SK-N-SH (cell line): ENCODE data around the gene GABRG3. TPM values are rescaled to one million over a fixed set of nuclear protein-coding genes. Genes with fewer than 3 reads are reported as not detected.

Experiments
- CTCF ChIA-PET: fragments of 300-600, 350-600 bp; formaldehyde crosslinking; extraction: SDS; loops from one replicate; lab custom pipeline; 2021; lab: Yijun Ruan, JAX
- POLR2A ChIA-PET: fragments of 350-600 bp; sonication (Branson Sonifier 250); formaldehyde crosslinking; extraction: SDS; loops from one replicate; lab custom pipeline; 2020; ENCODE audit warnings: antibody characterized with exemption, inconsistent platforms; lab: Yijun Ruan, JAX
- DNase-seq: peaks from one replicate; pipeline ENCODE4 v3.0.0; 2012
- H2AFZ ChIP-seq: fragments of 200-600 bp; sonication (generic); 2 replicates; pipeline ENCODE4 v1.8.1; 2016; ENCODE audit warnings: antibody characterized with exemption, mild to moderate bottlenecking, low read depth
- H3F3A ChIP-seq: fragments of 200-600 bp; sonication (generic); replicated peaks from 2 replicates; pipeline ENCODE3; 2016; ENCODE audit warnings: antibody characterized with exemption, mild to moderate bottlenecking; ENCODE audit not compliant: insufficient read depth
- H3K27ac ChIP-seq, 2 experiments: fragments of 200-500 bp in 1 of 2; fragments of 200-600 bp in 1 of 2; sonication (Bioruptor generic) in 1 of 2; sonication (generic), shearing (Covaris generic) in 1 of 2; 2 replicates each; pipeline versions ENCODE4 v1.5.1 to v1.6.1; 2014 to 2016; ENCODE audit warnings: low read depth in 2 of 2, inconsistent platforms in 1 of 2, low read length in 1 of 2, mild to moderate bottlenecking in 1 of 2, mixed read lengths in 1 of 2
- H3K27me3 ChIP-seq: fragments of 200-600 bp; sonication (generic), shearing (Covaris generic); 2 replicates; pipeline ENCODE4 v1.6.1; 2016; ENCODE audit warnings: mixed run types; ENCODE audit not compliant: insufficient read depth
- H3K36me3 ChIP-seq, 2 experiments: fragments of 200-500 bp in 1 of 2; fragments of 200-600 bp in 1 of 2; sonication (Bioruptor generic) in 1 of 2; sonication (generic) in 1 of 2; replicated peaks in 1 of 2; 2 replicates each; pipeline versions ENCODE3 to v1.5.1; 2014 to 2016; ENCODE audit warnings: low read length in 1 of 2, mild to moderate bottlenecking in 1 of 2; ENCODE audit not compliant: insufficient read depth in 2 of 2, control insufficient read depth in 1 of 2
- H3K4me1 ChIP-seq, 2 experiments: fragments of 200-500 bp in 1 of 2; fragments of 200-600 bp in 1 of 2; sonication (Bioruptor generic) in 1 of 2; sonication (generic), shearing (Covaris generic) in 1 of 2; 2 replicates each; pipeline versions ENCODE4 v1.5.1 to v1.6.1; 2014 to 2016; ENCODE audit warnings: low read depth in 1 of 2, low read length in 1 of 2, mixed run types in 1 of 2; ENCODE audit not compliant: insufficient read depth in 2 of 2, control insufficient read depth in 1 of 2
- H3K4me2 ChIP-seq: fragments of 200-600 bp; sonication (generic), shearing (Covaris generic); 2 replicates; pipeline ENCODE4 v1.6.1; 2017; ENCODE audit warnings: mixed run types
- H3K4me3 ChIP-seq, 2 experiments: fragments of 200-500 bp in 1 of 2; fragments of 200-600 bp in 1 of 2; sonication (Bioruptor generic) in 1 of 2; sonication (generic), shearing (Covaris generic) in 1 of 2; 2 replicates each; pipeline versions ENCODE4 v1.5.1 to v1.8.1; 2014 to 2016; ENCODE audit warnings: low read depth in 2 of 2, inconsistent platforms in 1 of 2, low read length in 1 of 2, mild to moderate bottlenecking in 1 of 2, mixed read lengths in 1 of 2, moderate library complexity in 1 of 2
- H3K79me2 ChIP-seq: fragments of 200-600 bp; sonication (generic); 2 replicates; pipeline ENCODE4 v1.8.1; 2017; ENCODE audit warnings: mild to moderate bottlenecking; ENCODE audit not compliant: insufficient read depth
- H3K9ac ChIP-seq: fragments of 200-600 bp; sonication (generic); 2 replicates; pipeline ENCODE4 v1.6.1; 2017; ENCODE audit warnings: mixed run types
- H3K9me2 ChIP-seq: fragments of 200-600 bp; sonication (generic); 2 replicates; pipeline ENCODE4 v1.6.1; 2017; ENCODE audit warnings: mixed run types
- H3K9me3 ChIP-seq: fragments of 200-600 bp; sonication (generic); 2 replicates; pipeline ENCODE4 v1.6.1; 2017; ENCODE audit warnings: mixed run types, mild to moderate bottlenecking, moderate library complexity
- H4K20me1 ChIP-seq: fragments of 200-600 bp; sonication (generic); 2 replicates; pipeline ENCODE4 v1.6.1; 2017; ENCODE audit warnings: mild to moderate bottlenecking, mixed run types; ENCODE audit not compliant: insufficient read depth
- EP300 ChIP-seq, 2 experiments: IDR thresholded peaks; 2 replicates each; pipeline versions ENCODE4 v1.4.0 to v1.6.1; 2012; ENCODE audit warnings: borderline replicate concordance in 1 of 2, low read depth in 1 of 2, low read length in 1 of 2
- GATA2 ChIP-seq: sonication (generic); formaldehyde crosslinking; IDR thresholded peaks from 2 replicates; pipeline ENCODE4 v1.5.0; 2020; ENCODE audit warnings: mild to moderate bottlenecking, missing genetic modification reagents
- MEF2A ChIP-seq: IDR thresholded peaks from 2 replicates; pipeline ENCODE4 v1.4.0; 2012; ENCODE audit warnings: low read depth, borderline replicate concordance
- MXI1 ChIP-seq: IDR thresholded peaks from 2 replicates; pipeline ENCODE4 v1.6.1; 2012; ENCODE audit warnings: mild to moderate bottlenecking, low read depth, low read length, improper control_type of control experiment
- NFIC ChIP-seq: IDR thresholded peaks from 2 replicates; pipeline ENCODE4 v1.4.0; 2012; ENCODE audit warnings: borderline replicate concordance
- NRF1 ChIP-seq: IDR thresholded peaks from 2 replicates; pipeline ENCODE4 v1.6.1; 2012; ENCODE audit warnings: low read depth, mild to moderate bottlenecking, low read length
- POLR2AphosphoS5 ChIP-seq: IDR thresholded peaks from 2 replicates; pipeline ENCODE4 v1.6.1; 2012; ENCODE audit warnings: low read depth, low read length
- SIN3A ChIP-seq: IDR thresholded peaks from 2 replicates; pipeline ENCODE4 v1.6.1; 2012; ENCODE audit warnings: low read depth, mild to moderate bottlenecking, low read length, moderate library complexity, borderline replicate concordance
- TEAD4 ChIP-seq: IDR thresholded peaks from 2 replicates; pipeline ENCODE4 v1.4.0; 2012; ENCODE audit warnings: mild to moderate bottlenecking, borderline replicate concordance; ENCODE audit not compliant: insufficient read depth
- WGBS: methylation state at CpG from one replicate; pipeline ENCODE4 v1.1.6; 2017; ENCODE audit warnings: low lambda C conversion rate; 5-methylcytosine and 5-hydroxymethylcytosine counted together
- polyA plus RNA-seq, 3 experiments: library from polyadenylated mRNA; depleted of rRNA; stranded (reverse); fragments of >200 nt; gene quantifications; 2 replicates each; pipeline ENCODE4 v1.2.3, GENCODE V29; 2012
- TF ChIP-seq, protein P1 (sequence below): fragments of 150-350 bp; IDR thresholded peaks from 2 replicates; pipeline ENCODE4 v1.6.1; 2016; ENCODE audit warnings: mild to moderate bottlenecking, low read depth, low read length
- TF ChIP-seq, protein P2 (sequence below): fragments of 200-600 bp; sonication (generic); IDR thresholded peaks from 2 replicates; pipeline ENCODE4 v1.6.1; 2017; ENCODE audit warnings: antibody characterized with exemption, mild to moderate bottlenecking, moderate library complexity

Gene GABRG3
- polyA plus RNA-seq, 1 of the 3 experiments (the other 2 are of a cell fraction): not detected

DNA sequence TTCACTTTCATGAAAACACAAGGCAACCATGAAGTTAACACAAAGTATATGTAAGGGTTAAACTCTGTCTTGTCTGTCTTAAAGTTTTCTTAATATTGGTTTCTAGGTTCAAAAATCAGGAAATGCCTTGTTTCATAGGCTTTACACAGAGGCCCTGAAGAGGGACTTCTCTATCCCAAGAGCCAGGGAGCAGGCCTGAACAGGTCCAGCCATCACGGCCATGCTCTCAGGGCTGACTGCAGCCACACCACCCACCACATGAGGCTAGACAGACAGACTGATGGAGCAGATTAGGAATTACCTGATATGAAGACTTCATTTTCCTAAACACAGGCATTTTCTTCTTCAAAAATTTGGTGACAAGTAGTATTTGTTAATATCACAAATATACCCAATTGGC, 502.9 kb downstream of the GABRG3 start (continued):
- TF ChIP-seq, protein P1, sequence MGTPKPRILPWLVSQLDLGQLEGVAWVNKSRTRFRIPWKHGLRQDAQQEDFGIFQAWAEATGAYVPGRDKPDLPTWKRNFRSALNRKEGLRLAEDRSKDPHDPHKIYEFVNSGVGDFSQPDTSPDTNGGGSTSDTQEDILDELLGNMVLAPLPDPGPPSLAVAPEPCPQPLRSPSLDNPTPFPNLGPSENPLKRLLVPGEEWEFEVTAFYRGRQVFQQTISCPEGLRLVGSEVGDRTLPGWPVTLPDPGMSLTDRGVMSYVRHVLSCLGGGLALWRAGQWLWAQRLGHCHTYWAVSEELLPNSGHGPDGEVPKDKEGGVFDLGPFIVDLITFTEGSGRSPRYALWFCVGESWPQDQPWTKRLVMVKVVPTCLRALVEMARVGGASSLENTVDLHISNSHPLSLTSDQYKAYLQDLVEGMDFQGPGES: no peak

DNA sequence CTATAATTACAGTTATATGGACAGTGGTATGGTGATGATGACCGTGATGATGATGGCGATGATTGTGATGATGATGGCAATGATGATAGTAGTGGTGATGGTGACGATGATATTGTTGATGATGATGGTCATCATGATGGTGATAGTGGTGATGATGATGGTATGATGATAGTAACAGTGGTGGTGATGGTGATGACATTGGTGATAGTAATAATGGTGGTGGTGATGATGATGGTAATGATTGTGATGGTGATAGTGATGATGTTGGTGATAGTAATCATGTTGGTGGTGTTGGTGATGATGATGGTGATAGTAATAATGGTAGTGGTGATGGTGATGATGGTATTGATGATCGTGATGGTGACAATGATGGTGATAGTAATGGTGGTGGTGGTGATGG, 504.4 kb downstream of the GABRG3 start:
- 41% methylated on average over 4 of the region's 4 CpGs for WGBS
- H3K4me2 ChIP-seq: no peak overlapping the region
- POLR2A ChIA-PET: no interaction called here
- H3K4me3 ChIP-seq: no peak overlapping the region
- no peaks in the 10 kb centered on the region for H3K36me3 ChIP-seq
- H3K27ac ChIP-seq: no peak overlapping the region
- H3K9me3 ChIP-seq: no peaks in the 10 kb centered on the region; the same call in 1 of the 2 replicates
- H2AFZ ChIP-seq: no peak overlapping the region
- DNase-seq: no peak
- no peaks in the 10 kb centered on the region for H3K27me3 ChIP-seq
- no peaks in the 10 kb centered on the region for H3K4me1 ChIP-seq
- TF ChIP-seq MXI1: no peak
- no peak for TF ChIP-seq GATA2
- TF ChIP-seq EP300 (IDR thresholded peaks at IDR 0.05; ENCODE audit: borderline replicate concordance in 1 of 2, low read depth in 1 of 2, low read length in 1 of 2): no peak
- TF ChIP-seq POLR2AphosphoS5: no peak
- TF ChIP-seq, protein P1: no peak
- TF ChIP-seq NRF1: no peak
- TF ChIP-seq MEF2A: no peak
- TF ChIP-seq, all 33 proteins: peak for 0
- Histone ChIP-seq H3K9me2 (no peaks in the 10 kb centered on the region), H4K20me1 (no peaks in the 10 kb centered on the region), H3F3A (no peaks in the 10 kb centered on the region), H3K79me2 (no peaks in the 10 kb centered on the region), H3K9ac (no peak overlapping the region)
- CTCF ChIA-PET: no interaction called here

DNA sequence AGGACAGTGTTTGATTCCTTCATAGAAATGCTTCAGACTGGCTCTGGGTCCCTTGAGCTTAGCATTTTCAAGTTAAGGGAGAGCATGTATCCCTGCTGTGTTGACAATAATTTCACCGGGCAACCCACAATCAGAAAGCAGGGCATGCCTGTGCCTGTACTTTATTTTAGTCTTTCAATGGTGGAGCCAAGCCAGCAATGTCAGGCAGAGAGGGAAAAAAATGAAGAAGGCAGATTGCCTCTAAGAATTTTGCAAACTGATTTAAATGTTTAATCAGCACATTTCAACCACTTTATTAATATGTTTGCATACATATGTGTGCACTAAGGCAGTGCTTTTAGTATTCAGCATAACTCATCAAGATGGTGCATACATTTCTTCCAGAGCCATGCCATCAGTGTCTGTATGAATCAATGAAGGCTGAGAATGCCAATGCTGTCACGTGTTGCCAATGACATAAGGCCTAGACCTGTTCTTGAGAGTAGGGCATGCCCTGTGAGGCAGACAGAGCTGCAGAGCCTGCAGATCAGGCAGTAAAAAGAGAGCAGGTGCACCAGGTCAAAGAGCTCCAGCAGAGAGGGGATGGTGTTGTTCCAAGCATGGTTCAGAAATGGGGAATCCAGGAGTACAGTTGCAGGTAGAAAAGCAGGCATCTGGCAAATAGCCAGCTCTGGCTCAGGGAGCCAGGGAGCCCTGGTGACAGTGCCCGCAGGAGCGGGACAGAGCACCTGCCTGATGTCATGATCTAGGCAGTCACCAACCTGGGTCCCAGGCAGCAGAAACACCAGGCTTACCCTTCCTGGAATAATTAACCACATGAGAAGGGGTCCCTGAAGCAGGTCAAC, 508.5 kb downstream of the GABRG3 start:
- Histone ChIP-seq H3K27me3 (no peaks in the 10 kb centered on the region), H3K9me2 (no peaks in the 10 kb centered on the region), H3F3A (no peaks in the 10 kb centered on the region), H3K9ac (no peak overlapping the region), H3K4me2 (no peak overlapping the region), H3K9me3 (no peaks in the 10 kb centered on the region; the same call in 1 of the 2 replicates), H2AFZ (no peak overlapping the region), H4K20me1 (no peaks in the 10 kb centered on the region), H3K4me1 (no peaks in the 10 kb centered on the region), H3K79me2 (no peaks in the 10 kb centered on the region), H3K27ac (no peak overlapping the region), H3K4me3 (no peak overlapping the region), H3K36me3 (no peaks in the 10 kb centered on the region)
- DNase-seq: no peak
- ChIA-PET CTCF (no interaction called here), POLR2A (no interaction called here)
- WGBS: 54% methylated on average over 3 of the region's 4 CpGs
- TF ChIP-seq, protein P2, sequence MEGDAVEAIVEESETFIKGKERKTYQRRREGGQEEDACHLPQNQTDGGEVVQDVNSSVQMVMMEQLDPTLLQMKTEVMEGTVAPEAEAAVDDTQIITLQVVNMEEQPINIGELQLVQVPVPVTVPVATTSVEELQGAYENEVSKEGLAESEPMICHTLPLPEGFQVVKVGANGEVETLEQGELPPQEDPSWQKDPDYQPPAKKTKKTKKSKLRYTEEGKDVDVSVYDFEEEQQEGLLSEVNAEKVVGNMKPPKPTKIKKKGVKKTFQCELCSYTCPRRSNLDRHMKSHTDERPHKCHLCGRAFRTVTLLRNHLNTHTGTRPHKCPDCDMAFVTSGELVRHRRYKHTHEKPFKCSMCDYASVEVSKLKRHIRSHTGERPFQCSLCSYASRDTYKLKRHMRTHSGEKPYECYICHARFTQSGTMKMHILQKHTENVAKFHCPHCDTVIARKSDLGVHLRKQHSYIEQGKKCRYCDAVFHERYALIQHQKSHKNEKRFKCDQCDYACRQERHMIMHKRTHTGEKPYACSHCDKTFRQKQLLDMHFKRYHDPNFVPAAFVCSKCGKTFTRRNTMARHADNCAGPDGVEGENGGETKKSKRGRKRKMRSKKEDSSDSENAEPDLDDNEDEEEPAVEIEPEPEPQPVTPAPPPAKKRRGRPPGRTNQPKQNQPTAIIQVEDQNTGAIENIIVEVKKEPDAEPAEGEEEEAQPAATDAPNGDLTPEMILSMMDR: no peak
- TF ChIP-seq SIN3A (no peak), TEAD4 (no peak), NFIC (no peak), GATA2 (no peak), MXI1 (no peak)
